ENCODE results near the gene CYB5B.

GRCh38 chr16:69500496-69500895 is 76.1 kb downstream of the CYB5B start:
- no peak for TF ChIP-seq REST (IDR thresholded peaks at IDR 0.05)
- no peak for TF ChIP-seq CTCF (IDR thresholded peaks at IDR 0.05; ENCODE audit: low read depth, low read length, missing input control)
- TF ChIP-seq ATF3 (IDR thresholded peaks at IDR 0.05): no peak
- no peak for TF ChIP-seq RXRA (IDR thresholded peaks at IDR 0.05)
- no peak for TF ChIP-seq HNF4G (IDR thresholded peaks at IDR 0.05)
- no peak for TF ChIP-seq RAD21 (IDR thresholded peaks at IDR 0.05)
- TF ChIP-seq GABPA (IDR thresholded peaks at IDR 0.05 in 1 of 2, conservative IDR thresholded peaks at IDR 0.05 in 1 of 2): no peak
- TF ChIP-seq YY1 (IDR thresholded peaks at IDR 0.05): no peak
- TF ChIP-seq ZBTB33 (IDR thresholded peaks at IDR 0.05): no peak
- TF ChIP-seq FOXA1 (IDR thresholded peaks at IDR 0.05): no peak
- no peak for TF ChIP-seq MAX (IDR thresholded peaks at IDR 0.05)
- TF ChIP-seq SP1 (IDR thresholded peaks at IDR 0.05): no peak

Measured in liver (tissue), 3 donors.